Measurements from ENCODE around the gene TSC2.

GRCh38 chr16:2102471-2102870 is 54.7 kb downstream of the TSC2 start:
- TF ChIP-seq CTCF (optimal IDR thresholded peaks at IDR 0.05 in 1 of 3, IDR thresholded peaks at IDR 0.05 in 1 of 3, conservative IDR thresholded peaks at IDR 0.05 in 1 of 3; ENCODE audit: extremely low read depth in 1 of 3, insufficient read depth in 2 of 3, low read length in 3 of 3), result no peak
- TF ChIP-seq EZH2 (IDR thresholded peaks at IDR 0.05; ENCODE audit: low read length), result no peak

Measured in keratinocyte (primary cell).